Endothelial cell of umbilical vein (primary cell): Measurements from ENCODE around the gene USP6NL.

Source experiments
- EZH2 ChIP-seq: IDR thresholded peaks from 2 replicates; pipeline ENCODE4 v1.6.1; 2012; ENCODE audit warnings: borderline replicate concordance, low read depth, mild to moderate bottlenecking, moderate library complexity, low read length, inconsistent platforms; ENCODE audit not compliant: severe bottlenecking
- FOS ChIP-seq: IDR thresholded peaks from 2 replicates; pipeline ENCODE4 v1.6.1; 2011; ENCODE audit warnings: mild to moderate bottlenecking, low read length, moderate library complexity, borderline replicate concordance; ENCODE audit not compliant: insufficient read depth
- GATA2 ChIP-seq: IDR thresholded peaks from 2 replicates; pipeline ENCODE4 v1.7.0; 2011; ENCODE audit warnings: low read depth, mild to moderate bottlenecking, moderate library complexity, mixed read lengths, low read length; ENCODE audit not compliant: insufficient read length, insufficient read depth
- MYC ChIP-seq: IDR thresholded peaks from one replicate; pipeline ENCODE4 v1.6.1; 2011; ENCODE audit warnings: mild to moderate bottlenecking, low read depth, low read length
- POLR2A ChIP-seq: IDR thresholded peaks from 2 replicates; pipeline ENCODE4 v1.6.1; 2012; ENCODE audit warnings: low read depth, mild to moderate bottlenecking, control low read depth, low read length
- POLR2AphosphoS5 ChIP-seq: IDR thresholded peaks from 2 replicates; pipeline ENCODE4 v1.6.1; 2012; ENCODE audit warnings: low read depth, mild to moderate bottlenecking, control low read depth, low read length, moderate library complexity; ENCODE audit not compliant: insufficient read depth
- TF ChIP-seq, protein P1 (sequence below), 2 donors: IDR thresholded peaks; 1 replicate in 1 of 2; 2 replicates in 1 of 2; pipeline ENCODE4 v1.5.1; 2011; ENCODE audit warnings: low read length in 2 of 2, mild to moderate bottlenecking in 2 of 2, moderate library complexity in 2 of 2, control low read depth in 1 of 2, inconsistent platforms in 1 of 2, low read depth in 1 of 2; ENCODE audit not compliant: insufficient read depth in 1 of 2; ENCODE audit errors: extremely low read depth in 1 of 2
- TF ChIP-seq, protein P2 (sequence below): IDR thresholded peaks from 2 replicates; pipeline ENCODE4 v1.6.1; 2011; ENCODE audit not compliant: insufficient read depth, insufficient read length

DNA sequence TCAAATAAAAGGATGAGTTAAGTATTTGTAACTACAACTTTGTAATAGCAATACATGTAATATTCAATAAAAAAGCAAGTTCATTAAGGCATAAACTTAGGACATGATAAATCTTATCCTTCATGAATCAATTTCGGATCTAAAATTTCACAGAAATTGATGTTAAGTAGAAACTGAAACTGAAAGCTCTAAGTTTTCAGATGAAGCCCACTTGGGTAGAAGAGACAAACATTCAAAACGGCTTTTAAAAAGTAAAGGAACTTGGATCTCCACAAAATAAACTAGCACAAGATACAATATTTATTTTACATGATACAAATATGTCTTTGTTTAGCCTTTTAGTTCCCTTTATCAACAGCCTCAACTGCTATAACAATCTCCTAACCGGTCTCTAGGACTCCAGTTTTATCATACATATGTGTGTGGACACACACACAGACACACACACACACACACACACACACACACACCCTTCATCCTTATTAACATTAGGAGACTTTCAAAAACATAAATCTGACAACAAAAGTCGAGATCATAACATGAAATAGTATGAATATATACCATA, 83.7 kb downstream of the USP6NL start:
- TF ChIP-seq, protein P1, sequence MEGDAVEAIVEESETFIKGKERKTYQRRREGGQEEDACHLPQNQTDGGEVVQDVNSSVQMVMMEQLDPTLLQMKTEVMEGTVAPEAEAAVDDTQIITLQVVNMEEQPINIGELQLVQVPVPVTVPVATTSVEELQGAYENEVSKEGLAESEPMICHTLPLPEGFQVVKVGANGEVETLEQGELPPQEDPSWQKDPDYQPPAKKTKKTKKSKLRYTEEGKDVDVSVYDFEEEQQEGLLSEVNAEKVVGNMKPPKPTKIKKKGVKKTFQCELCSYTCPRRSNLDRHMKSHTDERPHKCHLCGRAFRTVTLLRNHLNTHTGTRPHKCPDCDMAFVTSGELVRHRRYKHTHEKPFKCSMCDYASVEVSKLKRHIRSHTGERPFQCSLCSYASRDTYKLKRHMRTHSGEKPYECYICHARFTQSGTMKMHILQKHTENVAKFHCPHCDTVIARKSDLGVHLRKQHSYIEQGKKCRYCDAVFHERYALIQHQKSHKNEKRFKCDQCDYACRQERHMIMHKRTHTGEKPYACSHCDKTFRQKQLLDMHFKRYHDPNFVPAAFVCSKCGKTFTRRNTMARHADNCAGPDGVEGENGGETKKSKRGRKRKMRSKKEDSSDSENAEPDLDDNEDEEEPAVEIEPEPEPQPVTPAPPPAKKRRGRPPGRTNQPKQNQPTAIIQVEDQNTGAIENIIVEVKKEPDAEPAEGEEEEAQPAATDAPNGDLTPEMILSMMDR (IDR thresholded peaks at IDR 0.05; ENCODE audit: extremely low read depth in 1 of 2, insufficient read depth in 1 of 2, low read depth in 1 of 2, low read length in 2 of 2), result no peak
- TF ChIP-seq EZH2 (no peak), POLR2A (no peak), FOS (no peak), POLR2AphosphoS5 (no peak), GATA2 (no peak), MYC (no peak)
- TF ChIP-seq, protein P2, sequence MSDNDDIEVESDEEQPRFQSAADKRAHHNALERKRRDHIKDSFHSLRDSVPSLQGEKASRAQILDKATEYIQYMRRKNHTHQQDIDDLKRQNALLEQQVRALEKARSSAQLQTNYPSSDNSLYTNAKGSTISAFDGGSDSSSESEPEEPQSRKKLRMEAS, result no peak
